Activated naive CD8-positive, alpha-beta T cell treated with anti-CD3 and anti-CD28 coated beads, Interleukin-2, amount 50 U/mL, for 24 hours (primary cell): ENCODE measurements around the gene FASTKD1.
"Not testable (repeated sequence)": the region's sequence is repeated elsewhere in the genome, so short reads cannot be mapped to it uniquely, and the experiment has no call there.

Experiments
- ATAC-seq: fragments of 150-1000 bp; cut with Tn5 transposase; one replicate; pipeline ENCODE4 v1.10.0; 2021
- DNase-seq: peaks from one replicate; pipeline ENCODE4 v3.0.0; 2021
- H3K27ac Mint-ChIP-seq: one replicate; pipeline ENCODE4 v1.8.0; 2021; ENCODE audit warnings: mild to moderate bottlenecking, mixed read lengths
- H3K27me3 Mint-ChIP-seq: one replicate; pipeline ENCODE4 v1.8.0; 2021; ENCODE audit warnings: mixed read lengths
- H3K36me3 Mint-ChIP-seq: one replicate; pipeline ENCODE4 v1.8.0; 2021; ENCODE audit warnings: low read depth, mixed read lengths
- H3K4me1 Mint-ChIP-seq: one replicate; pipeline ENCODE4 v1.8.0; 2021; ENCODE audit warnings: mixed read lengths
- H3K4me3 Mint-ChIP-seq: one replicate; pipeline ENCODE4 v1.8.0; 2021; ENCODE audit warnings: mild to moderate bottlenecking, moderate library complexity, mixed read lengths
- H3K9me3 Mint-ChIP-seq: one replicate; pipeline ENCODE4 v1.8.0; 2021; ENCODE audit warnings: mixed read lengths

FASTKD1 gene, protein sequence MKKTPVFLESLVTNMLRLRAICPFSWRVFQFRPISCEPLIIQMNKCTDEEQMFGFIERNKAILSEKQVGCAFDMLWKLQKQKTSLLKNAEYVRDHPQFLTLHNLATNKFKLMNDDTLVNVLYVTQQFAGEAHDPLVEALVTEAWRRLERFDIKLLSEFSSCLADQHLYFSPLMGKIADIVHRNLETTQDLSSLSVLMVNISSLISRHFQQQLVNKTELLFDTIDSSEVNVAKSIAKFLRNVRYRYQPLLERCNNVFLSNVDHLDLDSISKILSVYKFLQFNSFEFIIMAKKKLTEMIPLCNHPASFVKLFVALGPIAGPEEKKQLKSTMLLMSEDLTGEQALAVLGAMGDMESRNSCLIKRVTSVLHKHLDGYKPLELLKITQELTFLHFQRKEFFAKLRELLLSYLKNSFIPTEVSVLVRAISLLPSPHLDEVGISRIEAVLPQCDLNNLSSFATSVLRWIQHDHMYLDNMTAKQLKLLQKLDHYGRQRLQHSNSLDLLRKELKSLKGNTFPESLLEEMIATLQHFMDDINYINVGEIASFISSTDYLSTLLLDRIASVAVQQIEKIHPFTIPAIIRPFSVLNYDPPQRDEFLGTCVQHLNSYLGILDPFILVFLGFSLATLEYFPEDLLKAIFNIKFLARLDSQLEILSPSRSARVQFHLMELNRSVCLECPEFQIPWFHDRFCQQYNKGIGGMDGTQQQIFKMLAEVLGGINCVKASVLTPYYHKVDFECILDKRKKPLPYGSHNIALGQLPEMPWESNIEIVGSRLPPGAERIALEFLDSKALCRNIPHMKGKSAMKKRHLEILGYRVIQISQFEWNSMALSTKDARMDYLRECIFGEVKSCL

DNA sequence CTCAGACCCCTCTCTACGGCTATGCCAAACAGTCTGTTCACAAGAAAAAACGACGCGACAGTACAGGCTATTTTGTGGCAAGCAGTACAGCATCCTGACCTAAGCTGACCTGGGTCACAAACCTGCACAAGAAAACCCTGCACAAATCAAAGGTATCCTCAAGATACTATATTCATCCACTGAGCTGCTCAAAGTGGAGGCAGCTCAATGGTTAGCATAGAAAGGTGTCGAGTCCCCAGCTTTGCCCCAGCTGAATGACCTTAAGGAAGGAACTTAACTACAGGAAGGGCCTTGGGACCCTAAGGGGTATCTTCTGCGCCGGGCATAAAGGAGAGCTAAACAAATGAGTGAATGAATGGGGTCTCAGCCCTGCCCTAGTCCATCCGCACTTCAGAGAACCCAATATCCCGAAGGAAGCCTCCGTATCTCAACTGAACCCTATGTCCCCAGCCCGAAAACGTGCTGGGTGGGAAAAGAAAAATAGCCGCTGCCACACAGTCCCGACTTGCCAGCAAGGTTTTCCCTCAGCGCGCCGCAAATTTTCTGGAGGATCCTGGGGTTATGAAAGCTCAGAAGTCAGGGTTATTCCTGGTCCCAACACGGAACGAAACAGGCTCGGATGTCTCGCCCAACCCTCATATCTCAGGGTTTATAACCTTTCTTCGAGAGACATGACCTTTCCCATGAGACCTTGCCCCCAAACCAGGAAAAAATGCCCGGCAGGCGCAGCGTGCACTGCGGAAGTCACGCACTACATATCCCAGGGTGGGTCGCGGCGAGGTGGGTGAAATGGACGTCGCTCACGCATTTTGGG lies at the start of gene FASTKD1:
Gene FASTKD1, minus strand, starts transcription at position 706 of the 814 bp plus-strand sequence. CDS start 1,836 bp downstream, outside the sequence.
- Mint-ChIP-seq H3K4me1 (peaks cover 19% of the 10 kb centered on the region), H3K27me3 (no peaks in the 10 kb centered on the region), H3K27ac (peak within 1 kb of the TSS; percentile 95), H3K36me3 (peaks cover 8% of the 10 kb centered on the region), H3K4me3 (peak within 1 kb of the TSS; percentile 99), H3K9me3 (no peaks in the 10 kb centered on the region)
- DNase-seq (peak; percentile 88), ATAC-seq (peak; percentile 100)

DNA sequence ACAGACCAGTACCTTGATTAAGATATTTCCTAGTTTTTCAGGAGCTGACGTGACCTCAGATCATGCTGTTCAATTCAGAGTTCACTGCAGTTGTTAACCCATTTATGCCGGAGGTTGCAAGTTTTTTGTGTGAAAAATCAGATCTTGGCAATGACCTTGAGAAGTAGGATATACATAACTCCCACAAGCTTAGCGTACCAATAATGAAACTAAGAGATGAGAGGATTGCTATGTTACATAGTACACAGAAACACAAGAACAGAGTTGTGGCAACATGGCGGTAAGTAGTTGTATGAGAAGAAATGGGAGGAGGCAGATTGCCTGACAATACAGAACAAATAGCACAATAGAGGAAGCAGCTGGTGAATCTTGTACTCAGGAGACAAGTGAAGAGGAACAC lies 49.6 kb upstream of the FASTKD1 start:
- Mint-ChIP-seq H3K9me3 (no peaks in the 10 kb centered on the region), H3K4me1 (peaks cover 1% of the 10 kb centered on the region), H3K27me3 (no peaks in the 10 kb centered on the region), H3K4me3 (no peak overlapping the region), H3K27ac (no peak overlapping the region), H3K36me3 (peaks cover 55% of the 10 kb centered on the region)
- ATAC-seq (no peak), DNase-seq (no peak)

DNA sequence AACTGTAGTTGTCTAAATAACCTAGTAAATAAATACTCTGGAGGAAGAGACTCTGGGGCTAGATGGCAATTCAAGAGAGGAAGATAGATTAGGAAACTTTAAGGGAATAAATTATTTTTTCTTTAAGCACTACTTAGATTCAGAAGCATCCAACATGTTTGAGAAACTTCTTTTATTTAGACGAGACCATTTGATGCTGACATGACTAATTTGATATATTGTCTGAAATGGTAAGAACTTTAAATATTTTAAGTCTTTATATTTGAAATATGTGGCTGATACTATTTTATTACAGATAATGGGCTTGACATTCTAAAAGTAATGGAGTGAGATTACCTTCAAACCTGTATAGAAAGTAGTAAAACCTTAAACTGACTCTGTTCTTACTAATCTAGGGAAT lies 46.8 kb upstream of the FASTKD1 start:
- Mint-ChIP-seq H3K27ac (no peak overlapping the region), H3K4me3 (no peak overlapping the region), H3K36me3 (peaks cover 70% of the 10 kb centered on the region), H3K4me1 (peaks cover 5% of the 10 kb centered on the region), H3K9me3 (peaks cover 4% of the 10 kb centered on the region), H3K27me3 (no peaks in the 10 kb centered on the region)
- DNase-seq, result no peak
- no peak for ATAC-seq

DNA sequence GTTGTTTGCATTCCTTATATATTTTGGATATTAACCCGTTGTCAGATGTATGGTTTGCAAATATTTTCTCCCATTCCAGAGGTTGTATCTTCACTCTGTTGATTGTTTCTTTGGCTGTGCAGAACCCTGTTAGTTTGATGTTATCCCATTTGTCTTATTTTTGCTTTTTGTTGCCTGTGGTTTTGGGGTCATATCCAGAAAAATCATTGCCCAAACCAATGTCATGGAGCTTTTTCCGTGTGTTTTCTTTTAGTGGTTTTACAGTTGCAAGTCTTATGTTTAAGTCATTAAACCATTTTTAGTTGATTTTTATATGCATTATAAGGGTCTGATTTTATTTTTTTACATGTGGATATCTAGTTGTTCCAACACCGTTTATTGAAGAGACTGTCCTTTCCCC lies 46.3 kb upstream of the FASTKD1 start:
- Mint-ChIP-seq H3K36me3 (peaks cover 70% of the 10 kb centered on the region), H3K9me3 (peaks cover 8% of the 10 kb centered on the region), H3K27ac (no peak overlapping the region), H3K4me1 (peaks cover 5% of the 10 kb centered on the region), H3K4me3 (no peak overlapping the region), H3K27me3 (no peaks in the 10 kb centered on the region)
- no peak for ATAC-seq
- DNase-seq, result no peak

DNA sequence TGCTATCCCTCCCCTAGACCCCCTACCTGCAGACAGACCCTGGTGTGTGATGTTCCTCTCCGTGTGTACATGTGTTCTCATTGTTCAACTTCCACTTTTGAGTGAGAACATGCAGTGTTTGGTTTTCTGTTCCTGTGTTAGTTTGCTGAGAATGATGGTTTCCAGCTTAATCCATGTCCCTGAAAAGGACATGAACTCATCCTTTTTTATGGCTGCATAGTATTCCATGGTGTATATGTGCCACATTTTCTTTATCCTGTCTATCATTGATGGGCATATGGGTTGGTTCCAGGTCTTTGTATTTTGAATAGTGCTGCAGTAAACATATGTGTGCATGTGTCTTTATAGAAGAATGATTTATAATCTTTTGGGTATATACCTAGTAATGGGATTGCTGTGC lies 42.3 kb upstream of the FASTKD1 start:
- H3K4me3 Mint-ChIP-seq, H3K27me3 Mint-ChIP-seq, H3K27ac Mint-ChIP-seq, DNase-seq, ATAC-seq, H3K9me3 Mint-ChIP-seq, H3K4me1 Mint-ChIP-seq: not testable (repeated sequence)
- H3K36me3 Mint-ChIP-seq, result peaks cover 80% of the 10 kb centered on the region

DNA sequence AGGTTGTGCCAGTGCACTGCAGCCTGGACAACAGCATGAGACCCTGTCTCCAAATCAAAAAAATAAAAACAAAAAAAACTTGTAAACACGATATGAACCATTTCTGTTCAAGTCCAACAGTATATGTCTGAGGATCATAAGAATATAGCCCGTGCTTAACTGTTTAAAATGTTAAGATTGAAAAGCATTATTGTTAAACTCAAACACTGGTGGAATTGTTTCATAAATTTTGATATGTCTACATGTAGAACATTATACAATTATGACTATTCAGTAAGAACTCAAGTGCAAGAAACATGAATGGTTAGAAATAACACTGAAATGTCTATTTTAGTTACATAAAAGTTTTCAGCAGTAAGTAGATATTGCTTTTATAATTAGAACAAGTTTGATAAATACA lies 40.2 kb upstream of the FASTKD1 start:
- ATAC-seq (no peak), DNase-seq (no peak)
- Mint-ChIP-seq H3K27ac (no peak overlapping the region), H3K9me3 (peaks cover 8% of the 10 kb centered on the region), H3K4me1 (peaks cover 5% of the 10 kb centered on the region), H3K27me3 (no peaks in the 10 kb centered on the region), H3K4me3 (no peak overlapping the region), H3K36me3 (peaks cover 86% of the 10 kb centered on the region)

DNA sequence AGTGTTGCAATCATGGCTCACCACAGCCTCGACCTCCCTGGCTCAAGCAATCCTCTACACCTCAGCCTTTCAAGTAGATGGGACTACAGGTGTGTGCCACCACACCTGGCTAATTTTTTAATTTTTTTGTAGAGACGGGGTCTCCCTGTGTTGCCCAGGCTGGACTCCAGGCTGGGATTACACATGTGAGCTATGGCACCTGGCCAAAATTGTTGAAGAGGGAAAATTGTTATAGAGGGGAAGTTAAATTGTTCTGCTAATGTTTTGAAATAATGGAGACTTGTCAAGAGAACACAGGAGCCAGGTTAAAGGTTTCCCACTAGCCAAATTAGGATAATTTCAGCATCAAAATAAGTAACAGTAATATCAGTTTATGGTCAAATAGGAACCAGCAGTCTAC lies 35.6 kb upstream of the FASTKD1 start:
- Mint-ChIP-seq H3K4me3 (no peak overlapping the region), H3K36me3 (peaks cover 62% of the 10 kb centered on the region), H3K4me1 (no peaks in the 10 kb centered on the region), H3K27ac (no peak overlapping the region), H3K9me3 (no peaks in the 10 kb centered on the region), H3K27me3 (no peaks in the 10 kb centered on the region)
- no peak for ATAC-seq
- DNase-seq, result no peak

DNA sequence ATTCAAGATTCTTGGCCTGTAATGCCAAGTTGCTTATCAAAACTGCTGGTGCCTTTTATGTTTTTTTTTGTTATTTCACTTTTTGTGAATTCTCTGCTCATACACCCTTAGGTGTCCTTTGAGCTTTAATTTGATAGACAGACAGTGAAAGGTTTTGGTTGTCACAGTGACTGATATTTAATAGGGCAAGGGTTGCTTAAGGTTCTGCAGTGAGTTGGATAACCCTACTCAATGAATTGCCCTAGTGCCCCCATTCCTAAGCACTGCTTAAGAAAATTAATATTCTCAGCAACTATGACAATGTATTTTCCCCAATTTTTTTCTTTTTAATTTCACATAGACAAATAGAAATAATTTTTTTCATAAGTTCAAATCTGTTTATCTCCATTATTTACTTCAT lies 25.9 kb upstream of the FASTKD1 start:
- H3K9me3 Mint-ChIP-seq, result no peaks in the 10 kb centered on the region
- H3K36me3 Mint-ChIP-seq, result peaks cover 11% of the 10 kb centered on the region
- no peak overlapping the region for H3K4me3 Mint-ChIP-seq
- ATAC-seq (no peak), DNase-seq (no peak)
- no peak overlapping the region for H3K27ac Mint-ChIP-seq
- peaks cover 22% of the 10 kb centered on the region for H3K4me1 Mint-ChIP-seq
- no peaks in the 10 kb centered on the region for H3K27me3 Mint-ChIP-seq

DNA sequence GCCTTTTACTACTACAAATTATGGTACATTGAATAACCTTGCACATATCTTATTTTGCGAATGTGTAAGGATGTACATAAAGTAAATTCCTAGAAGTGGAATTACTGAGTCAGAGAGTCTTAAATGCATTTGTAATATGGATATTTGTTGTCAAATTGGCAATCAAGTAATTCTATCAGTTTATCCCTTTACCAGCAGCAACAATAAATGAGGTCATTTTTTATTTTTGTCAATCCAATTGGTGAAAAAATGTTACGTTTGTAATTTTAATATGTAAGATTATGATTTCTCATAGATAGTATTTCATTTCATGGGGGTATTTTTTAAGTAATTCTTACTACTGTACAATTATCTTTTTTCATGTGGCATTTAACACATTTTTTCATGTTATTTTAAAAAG lies 25.3 kb upstream of the FASTKD1 start:
- ATAC-seq (no peak), DNase-seq (no peak)
- H3K36me3 Mint-ChIP-seq, result peaks cover 7% of the 10 kb centered on the region
- H3K27me3 Mint-ChIP-seq, result no peaks in the 10 kb centered on the region
- H3K4me1 Mint-ChIP-seq, result peaks cover 22% of the 10 kb centered on the region
- H3K27ac Mint-ChIP-seq, result no peak overlapping the region
- no peaks in the 10 kb centered on the region for H3K9me3 Mint-ChIP-seq
- no peak overlapping the region for H3K4me3 Mint-ChIP-seq

DNA sequence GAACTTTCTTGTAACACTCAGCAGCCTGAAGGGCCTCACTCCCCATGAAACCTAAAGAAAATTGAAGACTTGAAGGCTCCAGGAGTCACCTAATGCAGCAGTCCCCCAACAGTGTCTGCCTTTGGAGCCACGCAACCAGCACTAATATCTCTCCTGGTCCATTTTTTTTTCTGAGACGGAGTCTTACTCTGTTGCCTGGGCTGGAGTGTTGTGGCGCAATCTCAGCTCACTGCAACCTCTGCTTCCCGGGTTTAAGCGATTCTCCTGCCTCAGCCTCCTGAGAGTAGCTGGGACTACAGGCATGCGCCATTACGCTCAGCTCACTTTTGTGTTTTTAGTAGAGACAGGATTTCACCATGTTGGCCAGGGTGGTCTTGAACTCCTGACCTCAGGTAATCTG lies 22.9 kb upstream of the FASTKD1 start:
- not testable (repeated sequence) for H3K27me3 Mint-ChIP-seq, ATAC-seq, H3K36me3 Mint-ChIP-seq, H3K9me3 Mint-ChIP-seq, H3K4me3 Mint-ChIP-seq, DNase-seq, H3K27ac Mint-ChIP-seq
- peaks cover 22% of the 10 kb centered on the region for H3K4me1 Mint-ChIP-seq

DNA sequence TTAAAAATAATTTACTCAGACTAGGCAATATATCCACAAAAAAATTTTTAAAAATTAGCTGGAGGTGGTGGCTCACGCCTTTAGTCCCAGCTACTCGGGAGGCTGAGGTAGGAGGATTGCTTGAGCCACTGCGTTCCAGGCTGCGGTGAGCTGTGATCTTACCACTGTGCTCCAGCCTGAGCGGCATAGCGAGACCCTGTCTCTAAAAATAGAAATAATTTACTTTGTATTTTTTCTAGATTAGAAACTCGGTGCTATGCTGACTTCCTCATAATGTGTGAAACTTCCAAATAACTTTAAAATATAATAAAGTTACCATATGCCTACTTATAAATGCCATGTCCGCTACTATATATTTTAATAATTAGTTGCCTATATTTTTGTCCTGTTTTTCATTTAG lies 17.1 kb upstream of the FASTKD1 start:
- Mint-ChIP-seq H3K4me3 (no peak overlapping the region), H3K36me3 (peaks cover 14% of the 10 kb centered on the region), H3K27me3 (no peaks in the 10 kb centered on the region), H3K9me3 (no peaks in the 10 kb centered on the region), H3K4me1 (peaks cover 42% of the 10 kb centered on the region), H3K27ac (no peak overlapping the region)
- ATAC-seq (no peak), DNase-seq (no peak)

DNA sequence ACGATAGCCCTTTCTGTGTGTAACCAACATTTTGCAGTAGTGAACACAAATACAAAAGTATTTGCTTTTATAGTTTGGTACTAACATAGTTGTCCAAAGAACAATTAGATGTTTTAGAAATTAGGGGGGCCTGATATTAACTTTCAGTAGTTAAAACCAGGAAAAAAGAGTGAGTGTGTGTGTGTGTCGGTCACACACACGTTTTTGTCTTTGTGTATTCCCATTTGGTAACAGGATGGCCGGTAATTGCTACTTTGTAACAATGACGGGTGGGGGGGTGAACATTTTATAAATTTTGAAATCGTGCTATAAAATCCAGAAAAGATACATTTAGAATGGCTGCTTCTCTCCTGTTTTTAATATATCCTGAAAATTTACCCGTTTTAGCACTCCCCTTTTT lies 12.0 kb upstream of the FASTKD1 start:
- Mint-ChIP-seq H3K27me3 (no peaks in the 10 kb centered on the region), H3K27ac (peak overlapping the region; percentile 99), H3K4me3 (peak overlapping the region; percentile 99), H3K9me3 (peaks cover 6% of the 10 kb centered on the region), H3K36me3 (peaks cover 25% of the 10 kb centered on the region), H3K4me1 (peaks cover 46% of the 10 kb centered on the region)
- ATAC-seq (no peak), DNase-seq (no peak)

DNA sequence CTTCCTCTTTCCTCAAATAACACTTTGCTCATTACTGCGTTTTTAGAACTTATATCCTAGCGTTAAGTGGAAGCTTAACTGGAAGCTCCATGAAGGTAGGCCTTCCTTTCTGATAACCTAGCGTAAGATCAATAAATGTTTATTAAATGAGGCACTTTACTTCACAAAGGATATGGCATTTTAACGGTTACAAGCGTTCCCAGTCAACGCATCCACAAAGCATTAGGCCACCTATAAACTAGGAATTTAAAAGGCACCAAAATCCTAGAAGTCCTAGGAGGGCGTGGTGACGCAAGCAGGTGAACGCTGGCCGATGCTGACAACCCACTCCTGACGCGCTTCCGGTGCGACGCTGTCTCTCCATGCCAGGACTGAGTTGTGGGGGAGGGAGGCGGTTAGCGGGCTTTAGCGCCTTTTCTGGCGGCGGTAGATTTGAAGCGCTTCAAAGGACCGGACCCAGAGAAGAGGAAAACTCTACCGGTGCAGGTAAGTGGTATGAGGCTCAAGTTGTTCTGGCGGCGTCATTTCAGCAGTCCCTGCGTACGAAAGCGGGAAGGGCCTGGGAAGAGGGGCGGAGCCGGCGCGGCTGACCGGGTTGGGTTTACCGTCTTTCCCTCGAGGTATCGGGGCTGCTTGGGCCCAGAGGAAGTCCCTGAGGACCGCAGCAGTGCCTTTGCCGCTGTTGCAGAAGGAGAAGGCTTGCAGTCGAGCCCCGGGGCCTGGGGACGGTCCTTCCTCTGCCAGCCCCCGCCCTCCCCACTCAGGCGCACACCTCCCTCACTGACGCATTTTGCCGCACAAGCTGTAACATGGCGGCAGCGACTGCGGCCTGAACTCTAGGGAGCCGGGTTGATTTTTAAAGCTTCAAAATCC lies 10.6 kb upstream of the FASTKD1 start, which contains the start of gene PPIG:
Gene PPIG, plus strand, starts transcription at position 347 of the 873 bp plus-strand sequence. CDS start 19,691 bp downstream, outside the sequence.
- H3K27me3 Mint-ChIP-seq, result no peaks in the 10 kb centered on the region
- H3K27ac Mint-ChIP-seq, result peak within 1 kb of the TSS; percentile 99
- peak; percentile 86 for DNase-seq
- H3K4me1 Mint-ChIP-seq, result peaks cover 36% of the 10 kb centered on the region
- H3K4me3 Mint-ChIP-seq, result peak within 1 kb of the TSS; percentile 99
- ATAC-seq, result peak; percentile 96
- peaks cover 22% of the 10 kb centered on the region for H3K36me3 Mint-ChIP-seq
- peaks cover 6% of the 10 kb centered on the region for H3K9me3 Mint-ChIP-seq
